ENCODE results near the gene HOXD8.
A peak's percentile ranks its signal among the peaks of the same experiment; 100 is the strongest.

The HOXD8 gene

DNA sequence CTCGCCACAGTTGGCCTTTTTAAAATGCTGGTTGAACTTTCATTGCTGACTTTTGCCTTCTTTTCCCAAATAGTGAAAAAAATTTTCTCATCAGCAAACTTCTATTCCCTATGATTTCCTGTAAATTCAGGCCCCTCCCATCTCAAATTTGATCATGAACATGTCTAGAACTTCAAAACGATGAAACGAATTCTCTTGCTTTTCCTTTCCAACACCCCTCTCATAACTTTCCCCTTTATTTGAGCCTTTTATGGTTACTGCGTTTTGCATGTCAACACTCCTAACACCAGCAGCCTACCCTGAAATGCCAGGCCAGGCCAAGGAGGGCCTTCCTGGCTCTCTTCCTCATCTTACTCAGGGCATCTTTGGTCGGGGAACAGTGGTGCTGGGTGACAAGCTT, 38.6 kb upstream of the HOXD8 start:
- TF ChIP-seq, protein P1, sequence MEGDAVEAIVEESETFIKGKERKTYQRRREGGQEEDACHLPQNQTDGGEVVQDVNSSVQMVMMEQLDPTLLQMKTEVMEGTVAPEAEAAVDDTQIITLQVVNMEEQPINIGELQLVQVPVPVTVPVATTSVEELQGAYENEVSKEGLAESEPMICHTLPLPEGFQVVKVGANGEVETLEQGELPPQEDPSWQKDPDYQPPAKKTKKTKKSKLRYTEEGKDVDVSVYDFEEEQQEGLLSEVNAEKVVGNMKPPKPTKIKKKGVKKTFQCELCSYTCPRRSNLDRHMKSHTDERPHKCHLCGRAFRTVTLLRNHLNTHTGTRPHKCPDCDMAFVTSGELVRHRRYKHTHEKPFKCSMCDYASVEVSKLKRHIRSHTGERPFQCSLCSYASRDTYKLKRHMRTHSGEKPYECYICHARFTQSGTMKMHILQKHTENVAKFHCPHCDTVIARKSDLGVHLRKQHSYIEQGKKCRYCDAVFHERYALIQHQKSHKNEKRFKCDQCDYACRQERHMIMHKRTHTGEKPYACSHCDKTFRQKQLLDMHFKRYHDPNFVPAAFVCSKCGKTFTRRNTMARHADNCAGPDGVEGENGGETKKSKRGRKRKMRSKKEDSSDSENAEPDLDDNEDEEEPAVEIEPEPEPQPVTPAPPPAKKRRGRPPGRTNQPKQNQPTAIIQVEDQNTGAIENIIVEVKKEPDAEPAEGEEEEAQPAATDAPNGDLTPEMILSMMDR (IDR thresholded peaks at IDR 0.05; ENCODE audit: extremely low read depth, insufficient read depth, missing control alignments), result no peak
- in situ Hi-C loops (cut with MboI; ENCODE audit: low pct_unique_long_range_greater_than_20kb, low sequenced_read_pairs, unreplicated experiment), result loop anchor here (25.0 kb wide), 2 partner anchors 404 to 1754 kb away; partner anchors contain the start of gene SP9
- no peak for DNase-seq (ENCODE audit: low spot score)

DNA sequence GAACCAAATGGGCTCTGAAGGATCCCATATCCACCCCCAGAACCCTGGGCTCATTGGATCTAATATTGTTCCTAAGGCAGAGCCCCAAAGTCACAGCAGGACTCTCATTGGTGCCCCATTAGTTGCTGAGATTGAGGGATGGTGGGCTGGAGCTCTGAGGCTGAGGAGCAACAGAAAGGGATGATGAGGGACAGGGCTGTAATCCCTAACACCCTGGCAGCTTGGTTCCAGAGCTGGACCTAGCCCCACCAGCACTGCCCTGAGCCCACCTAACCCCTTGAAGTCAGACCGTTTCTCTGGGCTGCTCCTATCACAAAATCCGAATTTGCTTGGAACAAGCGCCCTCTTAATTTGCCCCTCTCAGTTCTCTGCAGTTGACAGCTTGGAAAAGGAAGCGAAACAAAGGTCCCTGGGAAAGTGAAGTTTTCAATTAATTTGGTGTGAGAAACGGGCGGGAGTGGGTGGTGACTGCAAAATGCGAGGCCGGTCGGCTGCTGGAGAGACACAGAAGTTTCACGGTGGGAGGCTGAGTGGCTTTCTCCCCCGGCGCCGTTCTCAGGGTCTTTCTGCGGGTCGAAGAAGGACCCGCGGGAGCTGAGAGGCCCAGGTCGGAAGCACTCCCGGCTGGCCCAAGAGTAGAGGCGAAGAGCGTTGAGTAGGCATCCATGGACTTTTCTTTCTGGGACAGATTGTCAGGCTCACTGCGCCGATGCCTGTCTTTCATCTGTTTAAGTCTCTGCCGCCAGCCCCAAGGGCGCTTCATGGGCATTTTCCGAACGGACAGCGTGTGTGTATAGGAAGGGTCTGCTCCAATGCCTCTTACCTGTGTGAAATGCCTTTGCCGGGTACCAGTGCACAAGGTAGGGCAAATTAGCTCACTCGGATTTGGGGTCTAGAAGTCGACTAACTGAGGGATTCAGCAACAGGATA, 37.9 kb upstream of the HOXD8 start:
- in situ Hi-C loops (cut with MboI; ENCODE audit: low pct_unique_long_range_greater_than_20kb, low sequenced_read_pairs, unreplicated experiment), result loop anchor here (25.0 kb wide), 2 partner anchors 404 to 1754 kb away; partner anchors contain the start of gene SP9
- DNase-seq (ENCODE audit: low spot score), result no peak
- TF ChIP-seq, protein P1 (IDR thresholded peaks at IDR 0.05; ENCODE audit: extremely low read depth, insufficient read depth, missing control alignments), result no peak

DNA sequence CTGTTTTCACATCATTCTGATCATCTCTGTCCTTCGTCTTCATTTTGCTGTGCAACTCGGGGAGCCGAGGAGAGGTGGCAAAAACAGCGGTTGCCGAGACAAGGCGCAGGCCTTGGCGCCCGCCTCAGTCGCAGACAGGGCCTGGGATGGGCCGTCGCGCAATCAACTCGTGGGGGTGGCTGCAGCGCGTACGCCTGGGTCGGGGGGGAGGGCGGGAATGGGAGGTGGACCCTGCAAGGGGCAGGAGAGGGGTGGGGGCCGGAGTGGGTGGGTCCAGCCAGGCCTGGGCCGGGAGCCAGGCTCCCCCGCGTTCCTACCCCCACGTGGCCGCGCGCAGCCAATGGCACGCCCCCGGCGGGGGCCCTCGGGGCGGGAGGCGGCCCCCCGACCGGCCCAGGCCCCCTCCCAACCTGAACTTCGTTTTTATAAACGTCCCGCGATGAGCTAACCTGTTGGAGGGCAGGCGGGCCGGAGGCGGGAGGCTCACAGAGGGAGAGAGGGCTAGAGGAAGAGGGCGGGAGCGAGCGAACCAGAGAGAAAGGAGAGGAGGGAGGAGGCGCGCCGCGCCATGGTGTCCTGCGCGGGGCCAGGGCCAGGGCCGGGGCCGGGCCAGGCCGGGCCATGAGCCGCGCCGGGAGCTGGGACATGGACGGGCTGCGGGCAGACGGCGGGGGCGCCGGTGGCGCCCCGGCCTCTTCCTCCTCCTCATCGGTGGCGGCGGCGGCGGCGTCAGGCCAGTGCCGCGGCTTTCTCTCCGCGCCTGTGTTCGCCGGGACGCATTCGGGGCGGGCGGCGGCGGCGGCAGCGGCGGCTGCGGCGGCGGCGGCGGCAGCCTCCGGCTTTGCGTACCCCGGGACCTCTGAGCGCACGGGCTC, 37.0 kb upstream of the HOXD8 start, which contains the start of gene HOXD13:
TSS of gene HOXD13 (plus strand) at position 452 of the 875 bp plus-strand sequence. CDS start at position 622, 170 bp downstream.
- in situ Hi-C loops (cut with MboI; ENCODE audit: low pct_unique_long_range_greater_than_20kb, low sequenced_read_pairs, unreplicated experiment), result loop anchor here (25.0 kb wide), 2 partner anchors 405 to 1755 kb away; partner anchors contain the start of gene SP9

DNA sequence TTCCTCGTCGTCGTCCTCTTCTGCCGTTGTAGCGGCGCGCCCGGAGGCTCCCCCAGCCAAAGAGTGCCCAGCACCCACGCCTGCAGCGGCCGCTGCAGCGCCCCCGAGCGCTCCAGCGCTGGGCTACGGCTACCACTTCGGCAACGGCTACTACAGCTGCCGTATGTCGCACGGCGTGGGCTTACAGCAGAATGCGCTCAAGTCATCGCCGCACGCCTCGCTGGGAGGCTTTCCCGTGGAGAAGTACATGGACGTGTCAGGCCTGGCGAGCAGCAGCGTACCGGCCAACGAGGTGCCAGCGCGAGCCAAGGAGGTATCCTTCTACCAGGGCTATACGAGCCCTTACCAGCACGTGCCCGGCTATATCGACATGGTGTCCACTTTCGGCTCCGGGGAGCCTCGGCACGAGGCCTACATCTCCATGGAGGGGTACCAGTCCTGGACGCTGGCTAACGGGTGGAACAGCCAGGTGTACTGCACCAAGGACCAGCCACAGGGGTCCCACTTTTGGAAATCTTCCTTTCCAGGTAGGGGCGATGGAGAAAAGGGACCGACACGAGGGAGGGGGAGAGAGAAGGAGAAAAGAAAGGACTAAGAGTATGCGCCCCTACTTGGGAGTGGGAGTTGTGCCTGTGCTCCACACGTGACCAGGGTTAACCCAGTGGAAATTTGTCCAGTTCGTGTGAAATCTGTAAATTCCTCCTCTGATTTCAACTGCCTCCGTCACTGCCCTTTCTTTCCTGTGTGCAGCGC, 36.2 kb upstream of the HOXD8 start:
- in situ Hi-C loops (cut with MboI; ENCODE audit: low pct_unique_long_range_greater_than_20kb, low sequenced_read_pairs, unreplicated experiment), result loop anchor here (25.0 kb wide), 2 partner anchors 406 to 1756 kb away; partner anchors contain the start of gene SP9
- TF ChIP-seq, protein P1 (IDR thresholded peaks at IDR 0.05; ENCODE audit: extremely low read depth, insufficient read depth, missing control alignments), result peak; percentile 7
- DNase-seq (ENCODE audit: low spot score), result no peak

More for the DNA sequence above, 37.0 kb upstream of the HOXD8 start, which contains the start of gene HOXD13:
- no peak for DNase-seq (ENCODE audit: low spot score)
- TF ChIP-seq, protein P1 (IDR thresholded peaks at IDR 0.05; ENCODE audit: extremely low read depth, insufficient read depth, missing control alignments), result no peak

DNA sequence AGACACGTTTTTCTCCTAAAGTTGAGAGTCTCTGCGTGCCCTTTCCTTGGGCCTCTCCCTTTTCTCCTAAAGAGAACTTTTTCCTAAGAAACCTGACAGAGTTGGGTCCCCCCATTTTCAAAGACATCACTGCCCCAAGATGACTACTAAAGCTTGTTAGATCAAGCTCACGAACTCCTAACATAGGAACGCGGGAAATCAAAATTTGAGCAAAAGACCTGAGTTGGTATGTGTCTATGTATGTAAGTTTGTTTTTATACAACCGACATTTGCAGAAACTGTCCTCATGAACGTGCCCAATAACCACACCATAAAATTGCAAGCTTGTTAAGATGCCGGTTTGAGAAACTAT, 35.6 kb upstream of the HOXD8 start:
- in situ Hi-C loops (cut with MboI; ENCODE audit: low pct_unique_long_range_greater_than_20kb, low sequenced_read_pairs, unreplicated experiment), result loop anchor here (25.0 kb wide), 2 partner anchors 407 to 1757 kb away; partner anchors contain the start of gene SP9
- TF ChIP-seq, protein P1 (IDR thresholded peaks at IDR 0.05; ENCODE audit: extremely low read depth, insufficient read depth, missing control alignments), result no peak
- DNase-seq (ENCODE audit: low spot score), result no peak
